ENCODE data around the gene TLN1. TPM values are rescaled to one million over a fixed set of nuclear protein-coding genes. Genes with fewer than 3 reads are reported as not detected.

TLN1 gene
- total and polyA plus RNA-seq, 8 donors = 53.2 to 399 (median 174) TPM

DNA sequence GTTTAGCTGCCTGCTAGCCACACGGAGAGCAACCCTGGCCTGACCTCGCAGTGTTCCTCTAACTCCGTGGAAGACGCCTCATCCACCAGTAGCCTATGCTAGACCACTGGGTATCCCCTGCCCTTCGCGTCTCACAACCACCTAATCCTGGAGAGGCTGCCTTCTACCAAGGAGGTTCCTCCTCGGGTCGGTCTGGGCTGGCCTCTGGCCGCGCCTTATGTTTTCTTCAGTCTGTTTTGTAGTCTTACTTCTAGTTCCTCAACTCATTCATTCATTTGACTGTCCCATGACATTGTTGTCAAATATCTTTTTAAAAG, 40.7 kb downstream of the TLN1 start:
- no peaks in the 10 kb centered on the region for H3K27me3 ChIP-seq
- peak overlapping the region; percentile 92 to 97 (median 95) for H3K27ac ChIP-seq
- peaks cover 23 to 76% (median 59%) of the 10 kb centered on the region in 4 donors for H3K4me1 ChIP-seq
- H3K4me3 ChIP-seq = peak overlapping the region; percentile 65 to 75 (median 70)
- no peaks in the 10 kb centered on the region for H3K9me3 ChIP-seq
- intact Hi-C loops (cut with DNase I; ENCODE audit: low total_unique reads) = no loop called here
- TF ChIP-seq EP300 (IDR thresholded peaks at IDR 0.05) (no peak), POLR2AphosphoS5 (IDR thresholded peaks at IDR 0.05) (no peak), POLR2A (IDR thresholded peaks at IDR 0.05) (no peak)
- TF ChIP-seq, protein P1, sequence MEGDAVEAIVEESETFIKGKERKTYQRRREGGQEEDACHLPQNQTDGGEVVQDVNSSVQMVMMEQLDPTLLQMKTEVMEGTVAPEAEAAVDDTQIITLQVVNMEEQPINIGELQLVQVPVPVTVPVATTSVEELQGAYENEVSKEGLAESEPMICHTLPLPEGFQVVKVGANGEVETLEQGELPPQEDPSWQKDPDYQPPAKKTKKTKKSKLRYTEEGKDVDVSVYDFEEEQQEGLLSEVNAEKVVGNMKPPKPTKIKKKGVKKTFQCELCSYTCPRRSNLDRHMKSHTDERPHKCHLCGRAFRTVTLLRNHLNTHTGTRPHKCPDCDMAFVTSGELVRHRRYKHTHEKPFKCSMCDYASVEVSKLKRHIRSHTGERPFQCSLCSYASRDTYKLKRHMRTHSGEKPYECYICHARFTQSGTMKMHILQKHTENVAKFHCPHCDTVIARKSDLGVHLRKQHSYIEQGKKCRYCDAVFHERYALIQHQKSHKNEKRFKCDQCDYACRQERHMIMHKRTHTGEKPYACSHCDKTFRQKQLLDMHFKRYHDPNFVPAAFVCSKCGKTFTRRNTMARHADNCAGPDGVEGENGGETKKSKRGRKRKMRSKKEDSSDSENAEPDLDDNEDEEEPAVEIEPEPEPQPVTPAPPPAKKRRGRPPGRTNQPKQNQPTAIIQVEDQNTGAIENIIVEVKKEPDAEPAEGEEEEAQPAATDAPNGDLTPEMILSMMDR (IDR thresholded peaks at IDR 0.05) = no peak
- DNase-seq = no peak
- peaks cover 4 to 20% (median 11%) of the 10 kb centered on the region in 4 donors for H3K36me3 ChIP-seq
- WGBS, 5 donors = 19 to 27% (median 24%) methylated on average over 9 to 10 of the region's 10 CpGs

DNA sequence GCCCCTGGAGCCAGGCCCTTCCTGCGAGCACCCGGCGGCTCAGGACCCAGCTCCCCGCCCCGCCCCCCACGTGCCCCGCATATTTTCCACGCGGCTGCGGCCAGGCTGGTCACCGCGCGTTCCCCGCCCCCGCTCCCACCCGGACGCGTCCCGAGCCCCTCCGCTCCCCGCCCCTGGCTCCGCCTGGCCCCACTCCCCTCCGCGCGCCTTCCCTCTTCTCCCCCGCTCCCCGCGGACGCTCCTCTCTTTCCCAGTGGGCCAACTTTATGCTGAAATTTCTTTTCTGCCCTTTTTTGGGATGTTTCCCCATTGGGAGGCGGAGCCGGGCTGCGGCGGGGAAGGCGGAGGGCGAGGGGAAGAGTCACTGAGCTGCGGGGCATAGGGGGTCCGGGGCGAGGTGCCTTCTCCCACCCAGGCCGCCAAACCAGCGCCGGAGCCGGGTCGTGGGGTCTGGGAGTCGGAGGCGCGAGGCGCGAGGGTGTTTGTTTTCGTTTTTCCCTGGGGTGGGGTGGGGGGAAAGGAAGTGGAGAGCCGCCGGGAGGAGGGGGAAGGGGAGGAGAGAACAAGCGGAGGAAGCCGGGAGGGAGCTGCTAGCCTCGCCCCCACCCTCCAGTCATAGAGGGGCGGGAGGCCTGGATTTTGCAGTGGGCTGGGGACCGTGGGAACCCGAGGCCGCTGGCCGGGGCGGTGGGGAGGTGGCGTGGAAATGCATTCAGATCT, 41.2 kb downstream of the TLN1 start:
- TF ChIP-seq POLR2AphosphoS5 (IDR thresholded peaks at IDR 0.05) (peak; percentile 6 to 34 (median 29)), EP300 (IDR thresholded peaks at IDR 0.05) (no peak), POLR2A (IDR thresholded peaks at IDR 0.05) (peak in 1 of 4 donors; percentile 26)
- TF ChIP-seq, protein P1 (IDR thresholded peaks at IDR 0.05) = no peak
- Histone ChIP-seq H3K27me3 (no peaks in the 10 kb centered on the region), H3K4me1 (peaks cover 18 to 76% (median 60%) of the 10 kb centered on the region in 4 donors), H3K9me3 (no peaks in the 10 kb centered on the region), H3K36me3 (peaks cover 2 to 25% (median 12%) of the 10 kb centered on the region in 4 donors), H3K4me3 (peak overlapping the region; percentile 65 to 75 (median 70)), H3K27ac (peak overlapping the region; percentile 92 to 97 (median 95))
- intact Hi-C loops (cut with DNase I; ENCODE audit: low total_unique reads) = no loop called here
- WGBS, 5 donors = 0 to 1% (median 1%) methylated on average over 38 to 61 of the region's 61 CpGs
- peak; percentile 70 to 91 for DNase-seq

DNA sequence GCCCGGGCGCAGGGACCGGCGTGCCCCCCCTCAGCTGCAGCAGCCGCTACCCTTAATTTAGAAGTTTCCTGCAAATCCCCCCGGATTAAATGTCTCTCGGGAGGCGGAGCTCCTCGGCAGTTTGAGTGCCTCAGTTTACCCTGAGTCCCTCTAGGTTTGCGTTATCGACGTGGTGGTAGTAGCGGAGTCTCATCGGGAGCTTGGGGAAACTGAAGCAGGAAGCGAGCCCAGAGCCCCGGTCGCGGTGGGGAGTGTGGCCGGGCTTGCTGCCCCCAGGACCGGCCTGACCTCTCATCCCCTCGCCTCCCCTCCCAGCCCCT, 41.7 kb downstream of the TLN1 start:
- intact Hi-C loops (cut with DNase I; ENCODE audit: low total_unique reads) = no loop called here

DNA sequence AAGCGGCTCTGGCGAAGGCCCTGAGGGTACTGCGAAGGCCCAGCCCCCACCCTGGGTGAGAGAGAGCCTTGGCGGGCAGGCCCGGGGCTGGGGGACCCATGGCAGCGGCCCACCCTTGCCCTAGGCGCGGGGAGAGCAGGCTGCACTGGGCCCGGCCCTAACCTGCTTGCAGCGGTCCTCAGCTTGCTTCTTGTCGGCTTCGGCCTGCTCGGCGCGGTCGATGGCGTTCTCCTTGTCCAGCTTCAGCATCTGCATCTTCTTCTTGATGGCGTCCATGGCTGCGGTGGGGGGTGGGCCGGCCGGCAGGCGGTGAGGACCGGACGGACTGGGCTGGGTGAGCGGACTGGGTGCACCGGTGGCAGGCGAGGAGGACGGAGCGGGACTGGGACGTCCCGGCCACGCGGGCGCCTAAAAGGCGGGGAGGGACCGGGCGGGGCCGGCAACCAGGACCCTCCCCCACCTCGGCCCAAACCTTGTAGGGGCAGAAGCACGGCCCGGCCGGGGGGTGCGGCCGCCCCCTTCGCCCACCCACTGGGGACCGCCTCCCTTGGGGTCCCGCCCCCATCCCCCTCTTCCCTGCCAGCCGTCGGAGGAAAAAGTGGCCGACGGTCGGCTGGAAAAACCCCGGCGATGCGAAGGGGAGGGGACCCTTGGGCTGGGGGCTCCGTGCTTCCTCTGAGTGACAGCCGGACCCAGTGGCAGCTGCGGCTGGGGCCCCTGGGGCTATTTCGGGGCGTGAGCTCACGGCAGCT, 42.3 kb downstream of the TLN1 start, which contains the start of gene TPM2:
Gene TPM2 (minus strand): TSS at position 384 of the 752 bp plus-strand sequence. CDS start 108 bp downstream, at position 276.
- Histone ChIP-seq H3K4me1 (peaks cover 8 to 76% (median 57%) of the 10 kb centered on the region in 4 donors), H3K36me3 (peaks cover 10 to 35% (median 22%) of the 10 kb centered on the region in 4 donors), H3K27me3 (no peaks in the 10 kb centered on the region), H3K4me3 (peak within 1 kb of the TSS; percentile 65 to 75 (median 70)), H3K9me3 (no peaks in the 10 kb centered on the region), H3K27ac (peak within 1 kb of the TSS; percentile 92 to 97 (median 95))
- intact Hi-C loops (cut with DNase I; ENCODE audit: low total_unique reads) = no loop called here
- WGBS, 5 donors = 16 to 25% (median 22%) methylated on average over 25 to 61 of the region's 61 CpGs
- peak; percentile 37 to 91 for DNase-seq
- TF ChIP-seq, protein P1 (IDR thresholded peaks at IDR 0.05) = no peak
- TF ChIP-seq POLR2AphosphoS5 (IDR thresholded peaks at IDR 0.05) (peak; percentile 72 to 98 (median 90)), POLR2A (IDR thresholded peaks at IDR 0.05) (no peak), EP300 (IDR thresholded peaks at IDR 0.05) (peak; percentile 4)

More for the DNA sequence above, 41.7 kb downstream of the TLN1 start:
- H3K27ac ChIP-seq = peak overlapping the region; percentile 92 to 97 (median 95)
- H3K36me3 ChIP-seq = peaks cover 5 to 30% (median 17%) of the 10 kb centered on the region in 4 donors
- H3K9me3 ChIP-seq = no peaks in the 10 kb centered on the region
- TF ChIP-seq POLR2AphosphoS5 (IDR thresholded peaks at IDR 0.05) (no peak), POLR2A (IDR thresholded peaks at IDR 0.05) (no peak), EP300 (IDR thresholded peaks at IDR 0.05) (no peak)
- TF ChIP-seq, protein P1 (IDR thresholded peaks at IDR 0.05) = no peak
- H3K27me3 ChIP-seq = no peaks in the 10 kb centered on the region
- H3K4me3 ChIP-seq = peak overlapping the region; percentile 65 to 75 (median 70)
- DNase-seq = no peak
- H3K4me1 ChIP-seq = peaks cover 13 to 76% (median 59%) of the 10 kb centered on the region in 4 donors
- WGBS, 5 donors = 0 to 5% (median 0%) methylated on average over 4 to 21 of the region's 21 CpGs
